ENCODE measurements around the gene CREB3L2. TPM values are rescaled to one million over a fixed set of nuclear protein-coding genes. Genes with fewer than 3 reads are reported as not detected.

CREB3L2 gene
- total and polyA plus RNA-seq, 2 experiments from 2014 or later = 37.6 to 38.3 TPM

DNA sequence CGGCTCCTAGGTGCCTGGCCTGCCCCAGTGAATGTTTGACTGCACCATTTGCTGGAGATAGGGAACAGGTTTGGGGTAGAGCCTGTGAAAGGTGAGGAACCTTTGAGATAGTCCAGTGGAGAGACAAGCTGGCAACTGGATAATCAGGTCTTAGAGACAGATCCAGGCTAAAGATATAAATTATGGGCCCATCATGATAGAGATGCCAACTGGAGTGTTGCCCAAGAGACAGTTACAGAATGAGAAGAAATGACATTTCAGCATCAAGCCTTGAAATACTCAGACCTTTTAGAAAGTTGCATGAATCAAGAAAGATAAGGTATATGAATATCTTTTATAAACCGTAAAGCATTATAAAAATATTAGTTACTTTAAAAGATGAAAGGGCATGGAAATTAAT, 27.1 kb downstream of the CREB3L2 start:
- peaks cover 91% of the 10 kb centered on the region for H3K79me2 ChIP-seq
- no peak overlapping the region for H3K27ac ChIP-seq
- H3K36me3 ChIP-seq (replicated peaks; ENCODE audit: insufficient read depth, low read depth) = no peaks in the 10 kb centered on the region
- peaks cover 18% of the 10 kb centered on the region for H3K4me1 ChIP-seq (ENCODE audit: insufficient read depth)
- no peaks in the 10 kb centered on the region for H3K9me3 ChIP-seq (ENCODE audit: low read depth)
- no peak for DNase-seq (ENCODE audit: low spot score)
- WGBS (ENCODE audit: low lambda C conversion rate, missing lambda C conversion rate) = 97% methylated on average over 2 of the region's 2 CpGs
- H4K20me1 ChIP-seq (ENCODE audit: insufficient read depth, poor library complexity, severe bottlenecking) = peaks cover 13% of the 10 kb centered on the region
- no peak overlapping the region for H3K4me2 ChIP-seq
- H3K9me2 ChIP-seq (replicated peaks; ENCODE audit: insufficient read depth) = no peaks in the 10 kb centered on the region
- no peaks in the 10 kb centered on the region for H3K27me3 ChIP-seq
- TF ChIP-seq, protein P1, sequence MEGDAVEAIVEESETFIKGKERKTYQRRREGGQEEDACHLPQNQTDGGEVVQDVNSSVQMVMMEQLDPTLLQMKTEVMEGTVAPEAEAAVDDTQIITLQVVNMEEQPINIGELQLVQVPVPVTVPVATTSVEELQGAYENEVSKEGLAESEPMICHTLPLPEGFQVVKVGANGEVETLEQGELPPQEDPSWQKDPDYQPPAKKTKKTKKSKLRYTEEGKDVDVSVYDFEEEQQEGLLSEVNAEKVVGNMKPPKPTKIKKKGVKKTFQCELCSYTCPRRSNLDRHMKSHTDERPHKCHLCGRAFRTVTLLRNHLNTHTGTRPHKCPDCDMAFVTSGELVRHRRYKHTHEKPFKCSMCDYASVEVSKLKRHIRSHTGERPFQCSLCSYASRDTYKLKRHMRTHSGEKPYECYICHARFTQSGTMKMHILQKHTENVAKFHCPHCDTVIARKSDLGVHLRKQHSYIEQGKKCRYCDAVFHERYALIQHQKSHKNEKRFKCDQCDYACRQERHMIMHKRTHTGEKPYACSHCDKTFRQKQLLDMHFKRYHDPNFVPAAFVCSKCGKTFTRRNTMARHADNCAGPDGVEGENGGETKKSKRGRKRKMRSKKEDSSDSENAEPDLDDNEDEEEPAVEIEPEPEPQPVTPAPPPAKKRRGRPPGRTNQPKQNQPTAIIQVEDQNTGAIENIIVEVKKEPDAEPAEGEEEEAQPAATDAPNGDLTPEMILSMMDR (IDR thresholded peaks at IDR 0.05; ENCODE audit: poor library complexity) = no peak
- TF ChIP-seq EZH2phosphoT487 (IDR thresholded peaks at IDR 0.05; ENCODE audit: low read depth, severe bottlenecking, unreplicated experiment) = no peak
- TF ChIP-seq EZH2 (IDR thresholded peaks at IDR 0.05; ENCODE audit: borderline replicate concordance) = no peak
- H3K4me3 ChIP-seq = no peak overlapping the region
- no peak overlapping the region for H2AFZ ChIP-seq

DNA sequence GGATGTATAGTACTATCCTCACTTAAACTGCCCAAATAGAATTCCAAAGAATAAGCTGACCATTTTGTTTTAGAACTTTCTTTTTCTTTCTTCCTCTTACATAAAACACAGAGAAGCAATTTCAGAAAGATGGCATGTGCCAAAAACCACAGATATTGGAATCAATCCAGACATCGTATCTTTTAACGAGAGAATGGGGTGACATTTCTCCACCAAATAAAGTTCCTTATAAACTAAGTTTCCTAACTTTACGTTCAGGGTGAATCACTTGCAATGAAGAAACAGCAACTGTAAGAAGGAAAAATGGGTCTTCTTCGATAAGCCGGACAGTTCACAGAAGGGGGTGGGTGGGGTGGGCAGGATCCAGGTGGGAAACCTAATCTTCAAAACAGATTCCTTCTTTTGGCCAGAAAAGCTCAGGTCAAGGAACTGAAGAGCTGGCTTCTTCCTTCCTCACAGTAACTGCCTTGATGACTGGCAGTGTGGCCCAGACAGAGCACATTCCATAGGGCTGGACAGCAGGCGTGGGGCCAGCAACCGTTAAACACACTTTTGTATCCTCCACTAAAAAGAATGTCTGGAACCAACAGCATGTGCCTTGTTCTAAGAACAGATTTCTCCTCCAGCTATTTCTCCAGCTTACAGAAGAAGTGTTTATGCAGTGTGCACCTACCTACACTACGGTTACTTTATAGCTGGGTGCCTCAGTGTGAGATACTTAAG, 31.5 kb downstream of the CREB3L2 start:
- no peak overlapping the region for H3K4me3 ChIP-seq
- no peak for TF ChIP-seq EZH2 (IDR thresholded peaks at IDR 0.05; ENCODE audit: borderline replicate concordance)
- TF ChIP-seq, protein P1 (IDR thresholded peaks at IDR 0.05; ENCODE audit: poor library complexity) = no peak
- no peak for TF ChIP-seq EZH2phosphoT487 (IDR thresholded peaks at IDR 0.05; ENCODE audit: low read depth, severe bottlenecking, unreplicated experiment)
- no peaks in the 10 kb centered on the region for H3K9me3 ChIP-seq (ENCODE audit: low read depth)
- no peaks in the 10 kb centered on the region for H3K36me3 ChIP-seq (replicated peaks; ENCODE audit: insufficient read depth, low read depth)
- 43% methylated on average over 8 of the region's 8 CpGs for WGBS (ENCODE audit: low lambda C conversion rate, missing lambda C conversion rate)
- peaks cover 88% of the 10 kb centered on the region for H3K79me2 ChIP-seq
- no peaks in the 10 kb centered on the region for H3K27me3 ChIP-seq
- H4K20me1 ChIP-seq (ENCODE audit: insufficient read depth, poor library complexity, severe bottlenecking) = peaks cover 5% of the 10 kb centered on the region
- DNase-seq (ENCODE audit: low spot score) = peak; percentile 58
- H2AFZ ChIP-seq = no peak overlapping the region
- peak overlapping the region; percentile 33 for H3K27ac ChIP-seq
- peaks cover 37% of the 10 kb centered on the region for H3K4me1 ChIP-seq (ENCODE audit: insufficient read depth)
- H3K4me2 ChIP-seq = peak overlapping the region; percentile 14
- H3K9me2 ChIP-seq (replicated peaks; ENCODE audit: insufficient read depth) = no peaks in the 10 kb centered on the region

DNA sequence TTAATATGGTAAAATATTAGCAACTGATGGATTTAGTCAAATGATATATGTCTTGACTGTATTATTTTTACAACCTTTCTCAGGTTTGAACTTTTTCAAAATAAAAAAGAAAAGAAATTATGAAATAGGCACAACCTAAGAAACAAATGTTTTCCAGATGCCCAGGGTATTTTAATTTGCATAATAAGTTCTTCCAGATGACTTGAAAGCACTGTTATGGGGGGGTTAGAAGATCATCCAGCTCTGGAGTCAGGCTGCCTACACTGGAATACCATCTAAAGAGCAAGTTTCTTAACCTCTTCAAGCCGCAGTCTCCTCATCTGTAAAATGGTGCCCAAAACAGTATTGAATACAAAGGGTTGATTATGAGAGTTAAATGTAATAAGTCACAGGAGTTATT, 32.1 kb downstream of the CREB3L2 start:
- no peaks in the 10 kb centered on the region for H3K27me3 ChIP-seq
- H3K9me2 ChIP-seq (replicated peaks; ENCODE audit: insufficient read depth) = no peaks in the 10 kb centered on the region
- TF ChIP-seq EZH2phosphoT487 (IDR thresholded peaks at IDR 0.05; ENCODE audit: low read depth, severe bottlenecking, unreplicated experiment) (no peak), EZH2 (IDR thresholded peaks at IDR 0.05; ENCODE audit: borderline replicate concordance) (no peak)
- TF ChIP-seq, protein P1 (IDR thresholded peaks at IDR 0.05; ENCODE audit: poor library complexity) = no peak
- H3K4me3 ChIP-seq = no peak overlapping the region
- H3K4me2 ChIP-seq = peak overlapping the region; percentile 14
- peak overlapping the region; percentile 33 for H3K27ac ChIP-seq
- peaks cover 37% of the 10 kb centered on the region for H3K4me1 ChIP-seq (ENCODE audit: insufficient read depth)
- no peaks in the 10 kb centered on the region for H3K36me3 ChIP-seq (replicated peaks; ENCODE audit: insufficient read depth, low read depth)
- DNase-seq (ENCODE audit: low spot score) = no peak
- peaks cover 7% of the 10 kb centered on the region for H4K20me1 ChIP-seq (ENCODE audit: insufficient read depth, poor library complexity, severe bottlenecking)
- H3K9me3 ChIP-seq (ENCODE audit: low read depth) = no peaks in the 10 kb centered on the region
- no peak overlapping the region for H2AFZ ChIP-seq
- WGBS (ENCODE audit: low lambda C conversion rate, missing lambda C conversion rate) = 96% methylated on average over 1 of the region's 1 CpG
- peaks cover 88% of the 10 kb centered on the region for H3K79me2 ChIP-seq

Measured in hepatocyte (in vitro differentiated cells).